NCI-H2107 treated with DMSO at 0.1 percent for 48 hours (cell line): ENCODE results near the gene RALGAPA2.

ENCODE experiments used
- DNase-seq: peaks from one replicate; lab custom pipeline; 2025; ENCODE audit not compliant: unreplicated experiment; lab: John Stamatoyannopoulos, UW

RALGAPA2 gene

DNA sequence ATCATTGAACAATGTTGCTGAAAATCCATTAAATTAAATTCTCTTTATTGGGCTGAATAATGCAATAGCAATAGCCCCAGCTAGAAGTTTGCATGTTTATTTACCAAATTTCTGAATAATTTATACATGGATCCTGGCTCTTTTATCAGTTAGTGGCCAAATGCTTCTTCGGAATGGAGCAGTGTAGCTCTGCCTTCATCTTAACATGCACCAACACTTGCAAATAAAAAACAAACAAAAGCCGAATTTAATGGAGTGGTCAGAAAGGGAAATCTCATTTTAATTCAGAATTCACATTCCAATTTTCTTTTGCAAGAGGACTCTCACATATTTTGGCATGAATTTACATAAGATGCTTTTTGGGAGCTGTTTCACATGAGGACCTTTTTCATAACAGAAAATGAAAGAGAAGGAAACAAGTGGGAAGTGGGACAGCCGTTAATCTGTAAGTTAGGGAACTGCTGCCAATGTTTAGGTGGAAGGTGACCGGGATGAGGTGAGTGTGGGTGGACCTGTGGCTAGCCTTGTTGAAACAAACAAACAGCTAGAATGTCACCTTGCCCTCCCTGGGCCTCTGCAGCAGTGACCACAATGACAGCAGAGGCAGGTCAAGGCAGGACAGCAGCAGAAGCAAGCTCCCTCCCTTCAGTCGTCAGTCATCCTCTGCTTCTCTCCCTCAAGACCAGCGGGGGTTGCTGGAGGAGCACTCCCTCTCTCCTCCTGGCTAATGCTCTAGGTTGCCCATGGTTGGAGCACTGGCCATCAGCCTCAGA, 271.4 kb downstream of the RALGAPA2 start:
- DNase-seq: no peak

DNA sequence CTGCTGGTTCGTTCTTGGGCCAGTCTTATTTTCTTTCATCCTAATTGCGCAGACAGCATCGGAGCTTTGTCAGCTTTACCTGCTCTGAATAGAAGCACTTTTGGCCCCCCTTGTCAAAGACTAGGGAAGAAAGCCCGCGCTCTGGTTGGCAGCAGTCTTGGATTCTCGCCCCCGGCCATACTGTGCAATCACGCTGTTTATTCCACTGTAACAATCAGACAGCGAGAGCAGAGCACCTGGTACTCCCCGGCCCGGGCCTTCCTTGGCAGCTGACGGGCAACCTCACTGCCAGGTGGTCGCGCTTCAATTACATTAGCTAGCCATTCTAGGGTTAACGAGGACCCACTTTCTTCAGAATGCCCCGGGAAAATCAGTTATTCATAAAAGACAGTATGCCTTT, 272.0 kb downstream of the RALGAPA2 start:
- DNase-seq: peak; percentile 53

DNA sequence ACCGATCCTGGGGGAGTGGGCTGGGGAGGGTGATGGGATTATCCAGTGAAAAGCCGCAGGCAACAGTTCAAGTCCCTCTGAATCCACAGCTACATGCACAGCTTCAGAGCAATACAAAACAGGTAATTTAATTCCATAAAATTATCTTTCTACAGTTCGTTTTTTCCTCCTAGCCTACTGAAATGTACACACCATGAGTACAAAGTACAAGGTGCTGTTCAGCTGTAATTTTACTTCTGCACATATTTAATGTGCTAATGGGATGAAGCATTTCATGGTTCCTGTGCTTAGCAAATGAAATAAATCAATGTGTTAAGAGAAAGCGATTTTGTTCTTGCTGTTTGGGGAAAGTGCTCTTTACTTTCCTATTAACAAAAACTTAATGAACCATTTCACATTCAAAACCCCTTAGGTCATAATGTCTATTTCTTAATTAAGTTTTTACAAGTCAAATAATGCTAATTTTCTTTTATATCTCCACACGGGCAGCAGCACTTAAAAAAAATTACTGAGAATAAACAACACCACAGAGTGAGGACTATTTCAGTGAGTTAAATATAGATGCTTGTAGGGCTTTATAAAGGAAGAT, 272.7 kb downstream of the RALGAPA2 start:
- DNase-seq: no peak

DNA sequence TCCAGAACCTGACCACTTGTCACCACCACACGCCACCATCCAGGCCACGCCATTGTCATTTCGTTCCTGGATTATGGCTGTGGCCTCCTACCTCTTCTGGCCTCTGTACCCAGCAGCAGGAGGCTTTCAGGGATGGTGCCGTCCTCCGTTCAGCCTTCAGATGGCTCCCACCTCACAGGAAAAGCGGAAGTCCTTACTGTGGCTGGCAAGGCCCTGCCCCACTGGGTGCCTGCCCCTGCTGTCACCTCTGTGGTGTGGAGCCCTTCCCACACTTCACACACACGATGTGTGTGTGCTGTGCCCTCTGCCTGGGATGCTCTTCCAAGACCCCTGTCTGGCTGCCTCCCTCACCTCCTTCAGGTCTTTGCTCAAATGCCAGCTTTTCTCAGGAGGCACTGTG, 275.1 kb downstream of the RALGAPA2 start:
- DNase-seq: no peak

DNA sequence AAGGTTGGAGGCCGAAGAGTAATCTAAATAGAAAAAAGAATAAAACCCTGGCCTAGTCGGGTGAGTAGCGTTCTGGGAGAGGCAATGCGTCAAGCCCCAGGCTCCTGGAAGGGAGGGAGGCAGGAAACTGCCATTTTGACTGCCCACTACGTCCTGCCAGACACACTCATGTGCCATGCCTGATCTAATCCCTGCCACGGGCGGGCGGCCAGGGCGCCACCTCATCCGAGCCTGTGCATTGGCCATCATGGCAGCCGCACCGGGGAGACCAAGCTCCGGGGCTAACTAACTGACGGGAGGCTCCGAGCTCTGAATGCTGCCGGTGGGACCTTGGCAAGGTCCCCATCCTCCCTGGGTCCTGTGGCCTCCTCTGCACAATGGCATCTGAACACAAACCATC, 275.8 kb downstream of the RALGAPA2 start:
- DNase-seq: no peak

DNA sequence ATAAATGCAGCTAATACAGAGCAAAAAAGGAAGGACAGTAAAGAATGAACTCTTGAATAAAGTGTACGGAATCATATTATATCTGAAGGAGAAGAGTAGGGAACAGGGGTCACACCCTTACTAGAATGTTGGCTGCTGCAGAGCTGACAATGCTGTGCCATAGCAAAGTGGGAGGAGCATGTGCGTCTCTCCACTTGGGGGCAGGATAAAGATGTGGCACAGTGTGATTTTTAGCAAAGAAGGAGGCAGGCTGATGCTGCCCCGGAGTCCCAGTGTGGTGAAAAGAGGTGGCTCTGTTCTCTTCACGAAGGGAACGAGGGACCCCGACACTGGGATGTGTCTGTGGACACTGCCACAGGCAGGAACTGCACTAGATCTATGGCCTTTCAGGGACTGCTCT, 277.0 kb downstream of the RALGAPA2 start:
- DNase-seq: no peak

DNA sequence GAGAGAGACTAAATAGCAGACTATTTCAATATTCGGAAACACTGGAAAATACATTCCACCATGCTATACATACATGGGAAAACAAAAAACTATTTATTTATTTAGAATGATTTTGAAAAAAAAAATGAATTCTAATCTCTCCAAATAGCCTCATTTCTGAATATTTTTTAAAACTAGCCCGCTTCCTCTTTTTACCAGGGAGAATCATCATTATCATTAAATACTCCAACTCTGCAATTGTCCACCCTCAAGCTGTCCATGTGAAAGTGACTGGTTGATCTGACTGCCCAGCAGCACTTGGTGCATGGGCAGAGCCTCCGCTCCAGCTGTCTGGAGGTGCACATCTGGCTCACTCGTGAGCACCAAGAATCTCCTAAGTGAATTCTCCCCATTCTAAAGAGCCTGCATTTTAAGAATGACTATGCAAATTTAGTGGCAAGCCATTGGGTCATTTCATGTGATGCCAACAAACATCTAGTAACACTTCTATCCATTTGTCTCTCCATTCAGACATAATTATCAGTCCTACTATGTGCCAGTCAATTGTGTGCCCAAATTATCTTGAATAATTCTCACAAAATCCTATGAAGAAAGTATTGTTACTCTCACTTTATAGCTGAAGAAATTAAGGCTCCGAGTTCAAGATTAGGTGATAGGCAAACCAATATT, 279.7 kb downstream of the RALGAPA2 start:
- no peak for DNase-seq

DNA sequence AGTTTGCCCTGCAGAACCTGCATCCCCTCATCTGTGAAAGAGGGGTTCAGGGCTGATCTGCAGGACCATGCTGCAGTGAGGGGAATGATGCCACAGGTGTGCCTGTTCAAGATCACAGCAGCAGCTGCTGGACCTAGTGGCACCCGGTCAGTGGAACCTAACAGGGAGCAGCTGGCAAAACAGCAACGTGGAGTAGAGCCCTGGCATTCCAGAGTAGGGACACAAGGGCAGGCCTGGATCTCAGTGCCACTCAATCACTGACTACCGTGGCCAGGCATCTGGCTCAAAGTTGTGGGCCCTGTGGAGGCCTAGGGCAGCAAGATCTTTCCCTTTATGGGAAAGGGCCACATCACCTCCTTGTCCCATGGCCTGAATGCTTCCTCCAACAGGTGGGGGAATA, 282.4 kb downstream of the RALGAPA2 start:
- no peak for DNase-seq

DNA sequence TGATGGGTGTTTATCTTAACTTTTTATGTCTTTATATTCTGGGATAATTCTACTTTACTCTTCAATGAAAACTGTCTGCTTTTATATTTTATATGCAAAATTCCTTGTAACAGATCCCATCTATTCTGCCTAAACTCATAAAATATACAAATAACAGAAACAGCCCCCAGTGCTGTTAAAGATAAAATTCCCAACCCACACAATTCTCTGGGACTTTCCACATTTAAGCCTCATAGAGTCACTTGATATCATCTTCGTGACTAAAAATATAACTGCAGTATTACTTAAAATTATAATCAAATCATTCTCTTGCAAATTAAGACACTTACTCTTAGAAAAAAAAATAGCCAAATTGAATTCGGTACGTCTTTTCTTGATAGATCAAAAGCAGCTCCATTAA, 284.4 kb downstream of the RALGAPA2 start:
- no peak for DNase-seq

DNA sequence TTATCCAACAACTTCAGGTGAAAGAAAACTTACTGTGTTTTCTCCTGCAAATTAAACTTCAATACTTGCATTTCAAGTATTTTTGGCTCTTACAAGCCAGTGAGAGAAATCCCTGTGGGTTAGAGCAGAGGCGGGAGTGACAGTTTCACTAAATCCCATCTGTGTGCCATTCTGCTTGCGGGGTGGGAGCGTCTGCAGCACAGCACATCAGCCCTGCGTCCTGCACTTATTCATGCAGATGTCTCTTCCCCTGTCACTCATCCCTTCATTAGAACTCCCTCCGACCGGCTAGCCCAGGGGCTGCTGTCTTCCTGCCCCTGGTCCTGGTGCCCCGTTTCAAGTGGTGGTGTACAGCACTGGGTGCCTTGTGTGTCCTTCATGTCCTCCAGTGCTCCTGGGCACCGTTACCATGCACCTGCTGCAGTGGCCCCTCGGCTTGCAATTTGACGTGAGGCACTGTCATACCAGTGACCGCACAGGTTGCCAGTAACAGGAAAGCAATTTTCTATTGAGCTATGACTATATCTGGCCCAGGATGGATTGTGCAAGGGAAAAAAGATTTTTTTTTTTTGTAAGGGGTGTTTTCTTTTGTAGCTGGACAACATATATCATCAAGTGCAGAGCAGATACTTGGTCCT, 285.1 kb downstream of the RALGAPA2 start:
- no peak for DNase-seq

DNA sequence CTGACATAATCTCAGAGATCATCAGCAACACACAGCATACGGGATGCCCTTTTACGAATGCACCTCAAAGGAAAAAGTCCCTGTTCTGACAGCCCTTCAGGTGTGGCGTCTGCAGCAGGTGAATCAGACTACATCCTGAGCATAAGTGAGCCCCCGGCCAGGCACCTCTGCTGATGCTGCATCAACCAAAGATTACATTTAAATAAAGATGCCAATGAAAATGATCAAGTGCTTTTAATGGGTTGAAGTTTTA, 285.9 kb downstream of the RALGAPA2 start:
- no peak for DNase-seq

DNA sequence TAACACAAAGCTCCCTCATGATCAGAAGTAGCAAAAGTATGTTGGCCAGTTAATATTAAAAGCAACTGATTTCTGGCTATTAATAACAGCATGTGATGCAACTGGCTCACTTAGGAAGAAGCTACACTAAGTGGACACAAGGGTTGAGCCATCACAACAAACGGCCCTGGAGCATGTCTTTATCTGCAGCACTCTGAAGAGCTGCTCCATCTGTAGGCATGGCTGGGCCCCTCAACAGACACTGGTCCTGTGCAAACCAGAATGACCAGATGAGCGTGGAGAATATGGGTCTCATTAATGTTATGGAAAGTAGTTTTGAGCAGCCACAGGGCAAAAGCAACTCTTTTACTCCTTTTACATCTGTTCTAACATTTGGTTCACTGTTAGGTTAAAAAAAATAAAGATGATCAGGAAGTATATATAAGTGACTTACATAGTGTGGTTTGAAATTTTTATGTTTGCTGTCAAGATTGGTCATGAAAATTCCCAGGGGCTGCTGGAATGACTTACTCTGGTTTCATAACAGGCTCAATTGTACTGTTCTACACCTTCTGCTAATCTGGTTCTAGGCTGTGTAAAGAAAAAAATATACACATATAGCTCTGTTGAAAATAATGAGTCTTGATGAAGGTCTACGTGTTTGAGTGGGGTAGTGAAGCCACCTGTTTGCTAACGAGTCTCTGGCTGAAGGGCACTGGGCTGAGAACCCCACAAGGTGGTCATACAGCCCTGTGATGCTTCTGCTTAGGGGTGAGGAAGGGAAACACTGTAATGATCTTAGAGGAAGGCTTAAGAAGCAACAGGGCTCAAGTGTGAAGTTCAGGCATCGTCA, 286.4 kb downstream of the RALGAPA2 start:
- no peak for DNase-seq

DNA sequence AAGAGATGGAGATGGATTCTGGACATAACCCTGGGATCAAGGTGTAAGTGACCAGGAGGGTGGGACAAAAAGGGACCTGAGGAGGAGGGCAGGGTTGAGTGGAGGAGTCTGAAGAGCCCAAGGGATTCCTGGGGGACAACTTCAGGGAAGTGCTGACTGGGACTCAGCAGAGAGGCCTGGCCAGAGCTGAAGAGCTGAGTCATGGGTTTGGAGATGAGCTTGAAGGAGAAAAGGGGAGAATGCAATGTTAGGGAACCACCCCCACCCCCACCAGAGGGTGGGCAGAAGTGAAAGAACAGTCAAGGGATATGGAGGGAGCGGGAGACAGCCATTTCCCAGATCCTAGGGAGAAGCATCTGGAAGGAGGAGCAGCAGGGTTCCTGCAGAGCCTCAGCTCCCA, 289.3 kb downstream of the RALGAPA2 start:
- no peak for DNase-seq

DNA sequence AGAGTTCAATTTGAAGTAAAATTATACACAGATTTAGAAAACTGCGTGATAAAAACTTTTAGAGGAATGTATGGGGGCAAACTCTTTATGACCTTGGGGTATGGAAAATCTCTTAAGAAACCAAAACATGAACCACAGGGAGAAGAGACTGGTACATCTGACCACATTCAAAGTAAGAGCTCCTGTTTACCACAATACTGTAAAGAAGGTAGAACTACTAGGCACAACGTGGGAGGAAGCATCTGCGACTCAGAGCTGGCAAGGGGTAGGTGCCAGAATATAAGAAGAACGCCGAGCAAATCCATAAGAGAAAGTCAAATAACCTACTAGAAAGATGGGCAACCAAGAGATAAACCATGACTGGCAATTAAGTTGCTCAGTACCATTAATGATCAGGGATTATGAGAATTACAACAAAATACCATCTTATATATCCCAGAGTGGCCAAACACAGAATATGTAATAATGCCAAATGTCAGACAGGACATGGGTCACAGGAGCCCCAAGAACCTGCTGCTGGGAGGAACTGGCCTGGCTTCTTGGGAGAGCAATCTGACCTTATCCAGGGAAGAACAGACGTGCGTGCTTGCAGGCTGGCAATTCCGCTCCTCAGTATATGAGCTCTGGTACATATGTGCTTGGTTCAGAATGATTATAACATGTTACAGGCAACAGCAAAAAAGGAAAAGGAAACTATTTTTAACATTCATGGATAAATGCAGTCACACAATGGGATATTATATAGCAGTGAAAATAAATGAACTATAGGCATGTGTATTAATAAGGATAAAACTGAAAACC, 294.4 kb downstream of the RALGAPA2 start:
- no peak for DNase-seq

DNA sequence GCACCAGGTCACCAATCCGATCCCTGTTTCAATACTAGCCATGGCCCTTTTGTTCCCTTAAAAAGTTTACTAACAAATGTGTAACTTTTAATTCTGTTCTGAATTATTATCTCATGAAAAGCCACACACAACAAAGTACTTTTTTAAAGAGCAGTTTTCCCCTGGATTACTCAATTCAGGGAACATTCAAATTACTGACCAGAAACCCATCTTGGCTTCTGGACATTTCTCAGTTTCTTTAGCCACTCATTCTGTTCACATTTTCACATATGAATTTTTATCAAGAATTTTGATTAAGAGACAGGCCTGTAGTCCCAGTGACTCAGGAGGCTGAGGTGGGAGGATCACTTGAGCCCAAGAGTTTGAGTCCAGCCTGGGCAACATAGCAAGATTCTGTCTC, 297.1 kb downstream of the RALGAPA2 start:
- no peak for DNase-seq

DNA sequence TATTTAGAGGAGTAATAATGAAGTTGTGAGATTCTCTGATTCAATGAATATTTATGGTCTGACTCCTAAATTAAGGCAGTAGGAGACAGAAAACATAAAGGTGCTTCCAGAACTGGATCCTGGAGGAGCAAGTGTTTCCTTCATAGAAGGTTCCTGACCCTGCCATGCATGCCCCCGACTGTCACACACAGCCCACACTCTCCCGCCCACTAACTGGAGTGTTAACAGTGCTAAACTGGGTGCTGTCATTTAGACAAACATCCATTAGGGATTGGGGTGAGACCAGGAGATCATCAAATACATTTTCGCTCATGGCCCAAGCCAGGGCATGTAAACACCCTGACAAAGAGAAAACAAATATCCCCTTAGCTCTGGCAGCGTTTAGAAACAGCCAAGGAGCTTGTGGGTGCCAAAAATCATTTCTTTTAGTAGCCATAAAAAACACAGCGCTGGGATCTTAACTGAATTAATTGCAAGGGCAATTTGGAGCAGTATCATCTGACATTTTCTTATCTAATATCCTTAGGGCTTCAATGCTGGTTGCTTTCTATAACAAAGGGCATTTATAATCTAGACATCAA, 297.7 kb downstream of the RALGAPA2 start:
- DNase-seq: no peak

DNA sequence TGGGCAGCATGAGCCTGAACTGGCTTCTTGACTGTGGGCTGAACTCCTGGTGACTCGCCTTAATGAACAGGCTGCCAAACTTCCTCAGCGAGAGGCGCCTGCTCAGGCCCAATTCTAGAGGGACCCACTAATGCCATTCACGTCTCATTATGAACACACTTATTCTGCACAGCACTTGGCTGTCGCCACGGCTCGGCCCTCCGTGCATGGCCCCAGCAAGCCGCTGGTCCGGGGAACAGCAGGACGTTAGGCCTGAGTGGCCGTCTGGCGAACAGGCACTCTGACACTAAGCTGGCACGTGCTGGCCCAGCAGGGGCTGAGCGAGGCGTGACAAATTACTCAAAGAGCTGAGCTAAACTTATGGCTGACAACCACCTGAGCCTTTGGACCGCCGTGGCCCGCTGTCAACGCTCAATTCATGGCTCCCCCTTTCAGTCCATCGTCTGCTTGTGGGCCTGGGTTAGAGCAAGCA, 298.6 kb downstream of the RALGAPA2 start:
- no peak for DNase-seq

DNA sequence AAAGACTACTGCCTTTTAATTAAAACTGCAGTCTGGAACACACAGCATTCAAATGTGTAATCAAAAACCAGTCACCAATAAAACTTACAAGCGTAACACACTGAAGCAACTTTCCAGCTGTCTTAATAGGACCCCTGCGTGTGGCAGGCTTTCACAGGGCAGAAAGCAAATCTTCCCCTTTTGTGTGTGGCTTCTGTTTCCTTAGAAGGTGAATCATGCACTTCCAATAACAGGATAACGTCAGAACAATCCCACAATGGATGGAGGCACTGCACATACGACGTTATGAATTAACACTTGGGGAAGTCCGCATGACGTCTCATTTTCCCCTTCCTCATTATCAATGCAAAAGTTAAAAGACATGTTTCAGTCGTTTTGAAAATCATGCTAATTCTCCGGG, 299.7 kb downstream of the RALGAPA2 start:
- DNase-seq: no peak

DNA sequence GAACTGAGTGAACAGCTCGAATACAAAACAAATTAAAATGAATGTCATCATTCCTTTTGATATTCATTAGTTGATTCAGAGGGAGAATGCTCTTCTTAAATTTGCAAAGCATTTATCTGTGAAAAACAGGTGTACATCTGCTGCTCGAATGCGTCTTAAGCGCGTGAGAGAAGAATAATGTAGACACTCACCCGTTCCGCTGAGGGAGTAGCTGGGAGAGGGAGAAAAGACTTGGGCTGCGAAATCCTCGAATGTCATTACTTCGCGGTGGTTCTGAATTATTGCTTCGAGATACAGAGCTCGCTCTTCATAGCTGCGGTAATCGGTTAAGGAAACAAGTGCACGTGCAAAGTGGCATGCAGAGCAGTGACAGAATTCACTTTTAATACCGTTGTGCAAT, 300.6 kb downstream of the RALGAPA2 start:
- DNase-seq: peak; percentile 33

DNA sequence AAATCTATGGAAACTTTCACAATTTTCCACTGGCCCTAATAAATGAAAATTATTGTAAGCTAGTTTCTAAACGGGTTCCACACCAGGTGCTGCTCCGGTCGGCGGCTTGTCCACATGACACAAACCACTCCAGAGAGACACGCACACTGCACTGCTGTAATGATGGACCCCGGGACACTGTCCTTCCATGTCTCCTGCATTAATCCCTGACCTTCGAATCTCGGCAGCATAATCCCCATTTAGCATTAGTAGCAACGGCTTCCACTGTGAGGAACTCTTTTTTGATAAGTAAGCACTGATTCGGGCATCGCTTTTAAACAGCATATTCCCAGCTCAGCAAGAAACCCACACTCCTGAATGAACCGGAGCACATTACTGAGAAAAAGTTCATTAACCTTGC, 301.0 kb downstream of the RALGAPA2 start:
- DNase-seq: peak; percentile 32
